NAMALWA (cell line): Measurements from ENCODE around the gene ELMO3.

ENCODE experiments used
- DNase-seq: peaks from one replicate; pipeline ENCODE4 v3.0.0-alpha.2; 2015; ENCODE audit warnings: low spot score

ELMO3 gene

DNA sequence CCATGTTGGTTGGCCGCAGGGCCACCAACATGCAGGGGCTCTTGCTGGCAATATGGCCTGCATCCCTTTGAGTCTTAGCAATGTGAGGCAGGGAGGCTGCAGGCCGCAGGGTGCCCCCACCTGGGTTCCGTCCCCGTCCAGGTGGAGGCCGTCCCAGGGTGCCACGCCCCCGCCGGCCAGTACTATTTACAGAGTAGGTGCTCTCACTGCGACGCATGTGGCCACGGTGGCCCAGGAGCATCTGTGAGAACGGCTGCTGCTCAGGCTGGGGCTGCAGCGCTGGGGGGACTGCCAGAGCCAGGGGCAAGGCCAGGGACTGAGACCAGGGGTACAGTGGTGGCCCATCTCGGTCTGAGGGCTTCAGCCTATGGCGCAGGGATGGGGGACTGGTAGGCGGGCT is 18.8 kb upstream of the ELMO3 start:
- DNase-seq, result no peak

GRCh38 chr16:67181346-67181745 is 17.6 kb upstream of the ELMO3 start:
- no peak for DNase-seq

- DNase-seq, result no peak
Observed at GRCh38 chr16:67182288-67182687, 16.6 kb upstream of the ELMO3 start.

DNA sequence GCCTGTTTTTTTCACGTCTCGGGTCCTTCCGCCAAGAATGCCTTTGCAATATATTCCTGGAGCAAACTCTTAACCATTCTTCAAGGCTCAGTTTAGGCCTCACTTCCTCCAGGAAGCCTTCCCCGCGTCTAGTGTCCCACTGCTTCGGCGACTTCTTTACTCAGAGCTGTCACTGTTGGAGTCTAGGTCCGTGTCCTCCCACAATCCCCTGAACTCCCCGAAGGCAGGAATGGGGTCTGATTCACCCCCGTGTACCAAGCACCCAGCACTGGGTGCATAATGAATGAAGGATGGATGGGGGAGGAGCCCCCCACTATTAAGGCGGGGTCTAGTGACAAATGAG is 15.7 kb upstream of the ELMO3 start:
- DNase-seq, result no peak

DNA sequence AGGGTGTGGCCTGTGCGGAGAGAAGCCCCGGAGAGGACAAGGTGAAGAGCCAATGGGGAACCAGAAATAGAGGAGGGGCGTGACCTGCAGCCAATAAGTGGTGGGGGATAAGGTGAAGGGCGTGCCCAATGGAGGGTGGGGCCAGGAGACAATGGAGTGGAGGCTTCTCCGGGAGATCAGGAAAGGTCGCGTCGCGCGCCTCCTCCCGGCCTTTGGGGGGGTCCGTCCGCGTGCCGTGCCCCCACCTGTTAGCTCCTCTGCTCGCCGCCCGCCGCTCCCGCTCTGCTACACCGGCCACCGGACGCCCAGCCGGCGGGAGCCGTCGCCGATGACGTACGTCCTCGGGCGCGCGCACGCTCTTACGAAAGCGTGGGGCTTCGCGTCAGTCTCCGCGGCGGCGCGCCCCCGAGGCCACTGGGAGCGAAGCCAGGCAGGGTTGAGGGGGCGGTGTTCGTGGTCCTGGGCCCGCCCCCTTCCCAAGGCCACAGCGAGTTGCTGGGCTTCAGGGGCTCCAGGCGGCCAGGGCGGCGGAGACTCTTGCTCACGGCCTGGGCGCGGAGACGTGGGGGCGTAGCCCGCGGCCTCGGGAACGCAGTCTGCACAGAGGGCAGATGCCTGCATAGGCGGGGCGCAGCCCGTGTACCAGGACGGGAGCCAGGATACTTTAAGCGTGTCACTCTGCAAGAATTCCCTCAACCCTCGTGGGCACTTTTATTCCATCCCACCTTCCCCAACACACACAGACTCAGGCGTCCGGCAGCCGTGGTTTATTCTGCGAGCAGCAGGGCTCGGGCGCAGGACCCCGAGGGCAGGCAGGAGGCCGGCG is 15.1 kb upstream of the ELMO3 start, which contains the start of gene MATCAP1:
Gene MATCAP1 (minus strand): TSS at position 337 of the 826 bp plus-strand sequence. CDS start 3,353 bp downstream, outside the sequence.
- peak; percentile 99 for DNase-seq

DNA sequence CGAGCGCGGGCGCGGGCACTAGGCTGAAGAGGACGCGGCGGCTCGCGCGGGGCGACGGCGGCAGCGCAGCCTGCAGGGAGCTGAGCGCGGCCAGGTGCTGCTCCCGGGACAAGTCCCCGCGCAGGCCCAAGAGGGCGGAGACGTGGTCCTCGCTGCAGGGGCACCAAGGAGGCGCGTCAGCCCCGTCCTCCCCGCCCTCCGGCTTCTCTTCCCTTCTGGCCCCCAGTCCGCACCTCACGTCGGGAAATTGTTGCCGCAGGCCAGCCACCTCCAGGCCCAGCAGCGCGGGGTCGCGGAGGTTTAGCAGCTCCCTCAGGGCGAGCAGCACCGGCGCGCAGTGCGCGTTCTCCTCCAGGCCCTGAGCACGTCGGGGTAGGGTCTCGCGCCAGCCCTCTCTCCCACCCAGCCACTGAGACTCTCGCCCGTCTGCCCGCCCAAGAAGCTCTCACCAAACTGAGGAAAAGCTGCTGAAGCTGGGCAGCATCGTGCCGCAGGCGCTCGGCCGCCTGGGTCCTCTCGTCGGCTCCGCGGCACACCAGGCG is 14.4 kb upstream of the ELMO3 start:
- DNase-seq, result no peak

- peak; percentile 90 for DNase-seq
Observed at GRCh38 chr16:67184995-67185650, 13.8 kb upstream of the ELMO3 start.

- no peak for DNase-seq
Observed at GRCh38 chr16:67185651-67186134, 13.2 kb upstream of the ELMO3 start.

DNA sequence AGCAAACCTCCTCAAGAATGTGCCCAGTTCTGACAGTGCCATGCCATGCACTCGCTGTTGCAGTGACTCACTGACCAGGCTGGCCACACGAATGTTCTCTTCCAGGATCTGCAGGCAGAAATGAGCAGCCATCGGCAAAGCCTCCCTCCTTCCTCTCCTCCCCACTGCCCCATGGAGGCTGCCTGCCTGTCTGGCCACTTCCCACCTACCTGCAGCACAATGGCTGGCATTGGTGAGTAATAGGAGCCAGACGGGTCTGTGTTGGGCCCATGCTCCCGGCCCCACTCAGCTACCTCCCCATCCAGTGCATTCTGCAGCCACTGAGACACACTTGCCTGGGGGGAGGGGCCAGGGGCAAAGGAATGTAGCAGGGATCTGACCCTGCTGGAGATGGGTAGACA is 12.4 kb upstream of the ELMO3 start:
- DNase-seq, result no peak

- DNase-seq, result no peak
Observed at GRCh38 chr16:67187175-67187890, 11.6 kb upstream of the ELMO3 start.

- DNase-seq, result no peak
Observed at GRCh38 chr16:67188323-67188722, 10.6 kb upstream of the ELMO3 start.

GRCh38 chr16:67188798-67189197 is 10.1 kb upstream of the ELMO3 start:
- no peak for DNase-seq

GRCh38 chr16:67190041-67190440 is 8.9 kb upstream of the ELMO3 start, which contains the start of gene EXOC3L1:
Gene EXOC3L1, minus strand, starts transcription at chr16:67190136. Its CDS starts 460 bp downstream, at chr16:67189676.
- DNase-seq, result no peak

DNA sequence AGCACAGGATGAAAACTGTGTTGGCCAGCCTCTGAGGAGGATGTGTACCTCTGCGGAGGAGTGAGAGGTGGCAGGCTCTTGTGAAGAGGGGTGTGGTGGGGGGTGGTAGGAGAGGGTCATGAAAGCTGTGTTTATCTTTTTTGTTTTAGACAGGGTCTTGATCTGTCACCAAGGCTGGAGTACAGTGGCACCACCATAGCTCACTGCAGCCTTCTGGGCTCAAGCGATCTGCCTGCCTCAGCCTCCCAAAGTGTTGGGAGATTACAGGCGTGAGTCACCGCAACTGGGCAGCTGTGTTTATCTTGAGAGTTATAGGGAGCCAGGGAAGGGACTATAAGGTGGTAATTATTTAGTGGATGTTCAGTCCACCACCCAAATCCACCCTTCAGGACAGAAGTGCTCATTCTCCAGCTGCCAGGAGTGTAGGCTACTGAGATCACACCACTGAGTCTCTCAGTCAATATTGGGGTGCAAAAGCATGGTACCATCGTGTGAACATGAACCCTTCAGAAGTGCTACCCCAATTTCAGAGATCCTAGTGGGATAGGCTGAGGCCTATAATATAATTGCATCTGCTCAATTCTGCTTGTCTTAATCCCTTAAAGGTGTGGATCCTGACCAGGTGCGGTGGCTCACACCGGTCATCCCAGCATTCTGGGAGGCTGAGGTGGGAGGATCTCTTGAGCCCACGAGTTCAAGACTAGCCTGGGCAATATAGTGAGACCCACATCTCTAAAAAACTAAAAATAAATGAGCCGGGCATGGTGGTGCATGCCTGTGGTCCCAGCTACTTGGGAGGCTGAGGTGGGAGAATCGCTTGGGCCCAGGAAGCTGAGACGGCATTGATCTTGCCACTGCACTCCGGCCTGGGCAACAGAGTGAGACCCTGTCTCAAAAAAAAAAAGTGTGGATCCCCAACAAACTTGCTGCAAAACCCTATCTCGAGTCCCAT is 8.2 kb upstream of the ELMO3 start:
- no peak for DNase-seq

DNA sequence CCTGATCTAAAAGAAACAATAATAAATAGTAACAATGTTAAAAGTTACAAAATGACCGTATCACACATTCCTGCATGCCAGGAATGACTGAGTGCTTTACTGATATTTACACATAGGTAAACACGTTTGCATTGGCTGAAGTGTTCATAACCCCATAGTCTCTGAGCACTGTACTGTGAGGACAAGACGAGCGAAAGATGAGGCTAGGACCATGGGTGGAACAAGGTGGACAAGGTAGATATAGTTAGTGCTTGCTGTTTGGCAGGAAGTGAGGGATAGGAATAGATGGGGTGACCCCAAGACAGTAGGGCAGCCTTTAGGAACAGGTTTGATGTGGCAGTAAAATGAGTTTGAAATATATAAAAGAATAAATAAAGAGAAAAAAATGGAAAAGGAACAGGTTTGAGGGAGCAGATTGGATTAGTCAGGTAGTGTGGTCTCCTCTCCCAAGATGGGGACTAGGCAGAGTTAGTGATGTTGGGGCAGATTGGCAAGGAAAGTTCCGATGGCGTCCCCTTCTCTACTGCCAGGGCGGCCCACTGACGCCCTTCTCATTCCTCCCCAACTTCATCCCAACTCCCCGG is 7.4 kb upstream of the ELMO3 start:
- DNase-seq, result no peak

DNA sequence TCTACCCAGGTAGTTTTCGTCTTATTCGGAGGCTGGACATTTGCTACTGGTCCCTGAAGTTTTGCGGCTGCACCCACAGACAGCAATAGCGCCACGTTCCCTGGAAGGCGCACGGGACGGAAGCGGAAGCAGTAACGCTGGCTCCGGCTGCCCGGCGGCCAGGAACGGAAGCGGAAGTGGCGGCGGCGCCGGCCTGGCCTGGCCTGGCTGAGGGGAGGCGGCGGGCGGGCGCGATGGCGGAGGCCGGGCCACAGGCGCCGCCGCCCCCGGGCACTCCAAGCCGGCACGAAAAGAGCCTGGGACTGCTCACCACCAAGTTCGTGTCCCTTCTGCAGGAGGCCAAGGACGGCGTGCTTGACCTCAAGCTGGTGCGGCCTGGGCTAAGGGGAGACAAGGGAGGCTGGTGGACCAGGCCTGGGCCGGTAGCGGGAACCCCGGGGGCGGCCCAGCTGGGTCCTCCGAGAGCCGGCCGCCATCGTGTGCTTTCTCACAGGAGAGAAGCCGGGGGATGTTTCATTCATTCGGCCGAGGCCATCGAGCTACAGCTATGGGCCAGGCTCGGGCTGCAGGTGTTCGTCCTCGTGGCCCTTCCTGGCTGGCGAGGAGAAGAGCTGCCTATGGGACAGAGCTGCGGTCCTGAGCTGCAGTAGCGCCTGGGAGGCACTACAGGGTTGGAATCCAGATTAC is 6.8 kb upstream of the ELMO3 start, which contains the start of gene E2F4:
Gene E2F4 (plus strand): TSS at position 161 of the 687 bp plus-strand sequence. CDS start 73 bp downstream, at position 234.
- peak; percentile 93 for DNase-seq

- DNase-seq, result no peak
Observed at GRCh38 chr16:67192781-67193361, 6.1 kb upstream of the ELMO3 start.

DNA sequence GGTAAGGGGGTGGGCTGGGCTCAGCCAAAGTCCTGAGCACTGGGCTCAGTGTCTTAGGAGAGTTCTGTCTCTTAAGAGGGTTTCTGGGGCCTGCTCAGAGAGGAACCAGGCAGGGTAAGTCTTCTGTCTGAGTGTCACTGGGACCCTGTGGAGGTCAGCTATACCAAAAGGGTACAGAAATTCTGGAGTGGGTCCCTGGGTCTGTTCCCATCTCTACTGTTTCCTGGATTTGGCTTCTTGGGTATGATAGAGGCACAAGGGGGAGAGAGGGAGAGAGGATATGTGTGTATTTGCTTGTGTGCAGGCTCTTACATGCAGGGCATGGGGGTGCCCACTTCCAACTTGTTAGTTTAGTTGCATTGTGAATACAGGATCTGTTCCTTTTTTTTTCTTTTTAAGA is 5.4 kb upstream of the ELMO3 start:
- DNase-seq, result no peak

- no peak for DNase-seq
Observed at GRCh38 chr16:67194260-67194659, 4.7 kb upstream of the ELMO3 start.

- DNase-seq, result no peak
Observed at GRCh38 chr16:67195676-67196075, 3.3 kb upstream of the ELMO3 start.
